GM18499 (cell line): ENCODE measurements around the gene NR3C1.
"Not testable (repeated sequence)": the region's sequence is repeated elsewhere in the genome, so short reads cannot be mapped to it uniquely, and the experiment has no call there.

Experiments used
- ATAC-seq: cut with Tn5 transposase; IDR thresholded peaks from one replicate; pipeline ENCODE4 v1.9.1; 2021; ENCODE audit warnings: moderate number of reproducible peaks; ENCODE audit not compliant: insufficient read depth, unreplicated experiment

The NR3C1 gene

DNA sequence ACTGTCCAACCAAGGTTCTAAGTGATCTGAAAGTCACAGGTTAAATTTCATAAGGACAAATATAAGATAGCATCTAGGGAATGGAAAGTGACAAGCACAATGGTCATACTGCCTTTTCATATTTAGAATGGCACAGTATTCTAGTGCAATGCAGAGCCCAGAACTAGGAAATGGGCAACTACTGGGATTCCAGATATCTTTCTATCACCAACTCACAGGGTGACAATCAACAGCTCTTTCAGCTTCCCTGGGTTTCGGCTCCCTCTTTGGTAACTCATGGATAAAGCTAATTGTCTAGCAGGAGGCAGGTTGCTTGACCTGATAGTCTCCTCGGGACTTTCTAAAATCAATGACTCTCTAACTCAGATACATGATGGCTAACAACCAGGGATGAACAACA, 60.4 kb downstream of the NR3C1 start:
- no peak for ATAC-seq

DNA sequence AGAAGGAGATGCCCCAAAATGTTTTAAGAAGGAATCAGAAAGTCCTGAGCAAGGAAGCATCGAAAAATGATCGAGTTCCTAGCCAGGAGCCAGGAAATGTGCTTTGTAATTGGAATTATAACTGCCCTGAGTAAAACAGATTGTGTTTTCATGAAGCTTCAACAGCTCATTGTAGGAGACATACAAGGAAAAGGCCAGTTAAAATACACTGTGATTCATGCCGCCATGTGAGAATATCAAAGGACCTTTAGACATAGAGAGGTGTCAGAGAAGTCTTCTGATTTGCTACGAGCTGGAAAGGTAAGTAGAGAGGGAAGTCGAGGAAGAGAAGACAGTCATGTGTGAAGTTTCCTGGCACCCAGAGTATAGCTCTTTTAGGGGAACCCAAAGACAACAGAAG, 60.9 kb downstream of the NR3C1 start:
- ATAC-seq, result no peak

DNA sequence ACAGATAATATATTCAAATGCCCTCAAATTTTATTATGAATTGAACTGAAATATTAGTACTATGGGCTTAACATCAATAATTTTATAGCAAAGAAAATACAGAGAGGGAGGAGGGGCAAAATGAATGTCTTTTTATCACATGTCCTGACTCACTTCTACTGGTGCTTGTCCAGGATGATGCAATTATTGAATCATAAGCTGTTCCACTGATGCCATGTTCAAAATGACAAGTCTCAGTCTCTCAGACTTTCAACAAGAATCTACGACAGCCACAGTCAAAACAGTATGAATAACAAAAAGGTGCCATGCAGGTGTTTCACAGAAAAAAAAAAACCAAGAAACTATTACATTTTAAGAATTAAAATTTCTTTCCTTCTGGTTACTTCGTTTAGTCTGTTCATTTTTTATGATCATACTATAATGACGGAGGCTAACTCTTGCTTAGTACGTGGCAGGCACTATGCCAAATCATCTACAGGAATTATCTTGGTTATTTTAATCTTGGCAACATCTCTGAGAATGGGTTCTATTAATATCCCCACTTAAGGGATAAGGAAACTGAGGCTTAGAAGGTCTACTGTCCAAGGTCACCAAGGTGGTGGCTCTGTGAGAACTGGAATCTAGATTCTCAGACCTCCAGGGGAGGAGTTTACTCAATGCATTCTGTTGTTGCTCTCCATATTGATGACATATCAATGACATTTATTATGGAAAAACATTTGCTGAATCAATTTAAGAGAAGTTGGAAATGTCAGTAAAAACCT, 61.5 kb downstream of the NR3C1 start:
- no peak for ATAC-seq

DNA sequence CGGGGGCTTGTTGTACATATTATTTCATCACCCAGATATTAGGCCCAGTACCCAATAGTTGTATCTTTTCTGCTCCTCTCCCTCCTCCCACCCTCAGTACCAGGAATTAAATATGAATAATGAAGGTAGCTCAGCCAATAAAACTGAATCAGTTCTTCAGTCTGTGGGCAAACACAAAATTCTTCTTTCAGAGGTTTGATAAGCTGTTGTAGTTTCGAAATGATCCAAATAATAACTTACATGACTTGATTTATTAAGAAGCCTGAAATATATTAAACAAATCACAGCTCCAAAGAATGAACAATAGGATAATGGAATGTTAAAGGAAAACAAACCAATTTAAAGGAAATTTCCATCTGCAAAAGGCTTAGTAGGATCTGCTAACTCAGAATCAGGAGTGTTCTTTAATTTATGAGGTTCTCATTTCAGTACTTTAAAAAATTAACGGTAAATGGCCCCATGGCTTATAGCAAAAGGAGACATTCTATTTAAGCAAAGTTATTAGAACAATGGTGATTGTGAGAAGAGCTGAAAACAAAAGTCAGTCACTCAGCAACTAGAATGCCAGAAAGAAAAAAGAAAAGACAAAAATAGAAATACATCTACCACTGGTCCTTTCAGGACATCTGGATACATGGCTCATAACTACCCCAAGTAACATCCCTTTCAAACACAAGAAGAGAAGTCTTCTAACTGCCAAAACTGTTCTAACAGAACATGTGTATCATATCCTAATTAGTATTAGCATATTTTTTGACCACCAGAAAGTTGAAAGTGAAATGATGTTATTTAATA, 62.4 kb downstream of the NR3C1 start:
- ATAC-seq, result no peak

DNA sequence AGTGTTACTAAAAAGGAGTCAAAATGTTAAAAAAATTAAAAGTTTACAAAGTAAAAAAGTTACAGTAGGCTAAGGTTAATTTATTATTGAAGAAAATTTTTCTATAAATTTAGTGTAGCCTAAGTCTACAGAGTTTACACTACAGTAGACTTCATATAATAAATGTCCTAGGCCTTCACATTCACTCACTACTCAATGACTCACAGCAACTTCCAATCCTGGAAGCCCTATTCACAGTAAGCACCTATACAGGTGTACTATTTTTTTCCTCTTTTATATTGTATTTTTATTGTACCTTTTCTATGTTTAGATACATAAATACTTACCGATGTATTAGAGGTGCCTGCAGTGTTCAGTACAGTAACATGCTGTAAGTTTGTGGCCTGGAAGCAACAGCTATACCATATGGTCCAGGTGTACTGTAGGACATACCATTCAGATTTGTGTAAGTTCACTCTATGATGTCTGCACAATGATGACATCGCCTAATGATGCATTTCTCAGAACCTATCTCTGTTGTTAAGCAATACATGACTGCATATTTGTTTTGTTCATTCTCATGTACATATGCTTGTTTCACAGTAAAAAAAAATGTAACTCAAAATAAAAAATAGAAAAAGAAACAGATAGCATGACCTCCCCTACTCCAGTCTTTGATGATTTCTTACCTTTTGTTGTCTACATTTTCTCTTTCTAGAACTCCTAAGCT, 64.7 kb downstream of the NR3C1 start:
- no peak for ATAC-seq

DNA sequence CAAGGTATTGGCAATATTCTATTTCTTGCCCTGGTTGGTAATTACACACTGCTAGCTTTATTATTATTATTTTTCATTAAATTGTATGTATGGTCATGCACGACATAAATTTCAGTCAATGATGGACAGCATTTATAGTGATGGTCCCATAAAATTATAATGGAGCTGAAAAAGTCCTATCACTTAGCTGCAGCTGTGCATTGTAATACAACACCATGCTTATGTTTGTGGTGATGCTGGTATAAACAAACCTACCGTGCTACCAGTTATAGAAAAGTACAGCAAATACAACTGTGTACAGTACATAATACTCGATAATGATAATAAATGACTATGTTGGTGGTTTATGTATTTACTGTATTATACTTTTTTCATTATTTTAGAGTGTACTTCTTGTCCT, 65.5 kb downstream of the NR3C1 start:
- ATAC-seq, result no peak

DNA sequence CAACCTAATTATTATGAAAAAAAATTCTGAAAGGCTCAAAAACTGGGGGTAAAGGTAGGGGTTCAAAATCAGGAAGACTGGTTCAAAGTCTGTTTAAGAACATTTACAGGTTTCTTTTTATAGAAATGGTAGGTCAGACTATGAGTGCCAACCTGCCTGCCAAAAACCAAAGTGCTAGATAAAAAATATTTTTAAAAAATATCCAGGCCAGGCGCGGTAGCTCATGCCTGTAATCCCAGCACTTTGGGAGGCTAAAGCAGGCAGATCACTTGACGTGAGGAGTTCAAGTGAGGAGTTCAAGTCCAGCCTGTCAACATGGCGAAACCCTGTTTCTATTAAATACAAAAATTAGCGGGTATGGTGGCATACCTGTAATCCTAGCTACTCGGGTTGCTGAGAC, 67.0 kb downstream of the NR3C1 start:
- no peak for ATAC-seq

DNA sequence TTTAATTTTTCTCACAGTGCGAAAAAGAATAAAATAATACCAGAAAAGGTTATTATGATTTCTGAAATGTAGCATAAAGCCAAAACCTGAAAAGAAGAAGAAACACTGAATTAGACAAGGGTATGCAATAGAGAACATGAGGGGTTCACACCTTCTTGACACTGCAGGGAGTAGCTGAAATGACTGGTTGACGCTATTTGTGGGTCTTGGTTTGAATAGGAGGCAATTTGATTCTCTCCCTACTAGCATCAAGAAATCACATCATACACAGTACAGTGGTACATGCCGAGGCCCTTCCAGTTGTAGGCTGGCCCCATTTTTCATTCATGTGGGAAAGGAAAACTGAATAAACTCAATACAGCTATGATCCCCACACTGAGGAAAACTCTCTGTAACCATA, 68.6 kb downstream of the NR3C1 start:
- ATAC-seq, result no peak

DNA sequence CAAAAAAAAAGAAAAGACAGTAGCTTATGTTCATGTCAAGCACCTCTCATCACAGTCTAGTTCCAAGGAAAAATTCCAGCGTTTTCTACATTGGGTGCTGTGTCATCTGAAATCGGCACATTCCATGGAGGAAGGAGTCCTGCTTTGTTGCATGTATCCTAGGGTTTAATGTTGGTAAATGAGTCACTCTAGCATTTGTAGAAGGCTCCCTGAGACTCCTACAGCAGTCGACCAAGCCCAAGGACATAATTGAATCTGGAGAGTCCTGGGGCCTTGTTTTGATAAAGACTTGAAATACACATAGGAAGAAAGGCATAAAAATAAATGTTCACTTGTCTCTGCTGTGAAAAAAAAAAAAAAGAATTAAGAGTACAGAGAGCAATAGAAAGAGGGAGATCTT, 69.1 kb downstream of the NR3C1 start:
- ATAC-seq, result not testable (repeated sequence)

DNA sequence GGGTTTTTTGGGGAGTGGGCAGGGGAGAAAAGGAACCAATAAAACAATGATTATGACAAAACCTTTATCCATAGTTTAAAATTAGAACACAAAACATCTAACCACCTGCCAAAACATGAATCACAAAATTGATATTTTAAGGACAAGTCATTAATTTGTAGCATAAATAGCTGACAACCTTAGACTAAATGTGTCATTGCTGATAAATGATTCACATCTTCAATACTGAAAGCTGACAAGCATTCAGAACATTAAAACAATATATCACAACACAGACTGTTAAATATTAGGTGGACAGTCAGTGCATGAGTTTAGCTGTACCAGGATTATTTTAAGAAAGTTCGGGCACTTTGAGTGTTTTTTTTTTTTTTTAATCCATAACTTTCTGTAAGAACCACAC, 71.5 kb downstream of the NR3C1 start:
- no peak for ATAC-seq

DNA sequence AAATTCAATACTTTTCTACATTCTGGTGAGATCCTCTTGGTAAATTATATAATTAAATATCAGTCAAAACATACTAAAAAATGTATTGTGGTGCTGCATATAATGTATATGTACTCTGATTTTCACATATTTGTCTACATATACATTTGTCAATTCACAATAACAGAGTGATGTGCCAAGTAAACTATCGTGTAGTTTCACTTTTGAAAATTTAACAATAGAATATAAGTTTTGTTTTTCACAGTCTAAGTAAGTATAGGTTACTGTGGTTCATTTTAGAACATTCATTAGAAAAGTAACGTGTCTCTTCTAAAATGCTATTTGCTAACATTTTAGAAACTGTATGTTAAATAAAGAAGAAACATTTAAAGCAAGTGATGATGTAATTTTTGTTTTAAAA, 73.6 kb downstream of the NR3C1 start:
- ATAC-seq, result no peak

DNA sequence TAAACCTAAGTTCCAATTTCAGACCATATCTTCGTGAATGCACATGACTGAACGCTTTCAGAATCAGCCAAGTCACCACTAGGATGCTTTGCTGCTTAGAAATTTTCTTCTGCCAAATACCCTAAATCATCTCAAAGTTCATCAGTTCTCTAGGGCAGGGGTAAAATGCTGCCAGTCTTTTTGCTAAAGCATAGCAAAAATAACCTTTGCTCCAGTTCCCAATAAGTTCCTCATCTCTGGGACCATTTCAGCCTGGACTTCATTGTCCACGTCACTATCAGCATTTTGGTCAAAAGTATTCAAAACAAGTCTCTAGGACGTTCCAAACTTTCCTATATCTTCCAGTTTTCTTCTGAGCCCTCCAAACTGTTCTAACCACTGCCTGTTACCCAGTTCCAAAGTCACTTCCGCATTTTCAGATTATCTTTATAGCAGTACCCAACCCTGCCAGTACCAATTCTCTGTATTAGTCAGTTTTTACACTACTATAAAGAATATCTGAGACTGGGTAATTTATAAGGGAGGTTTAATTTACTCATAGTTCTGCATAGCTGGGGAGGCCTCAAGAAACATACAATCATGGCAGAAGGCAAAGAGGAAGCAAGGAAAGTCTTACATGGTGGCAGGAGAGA, 74.8 kb downstream of the NR3C1 start:
- ATAC-seq, result no peak

DNA sequence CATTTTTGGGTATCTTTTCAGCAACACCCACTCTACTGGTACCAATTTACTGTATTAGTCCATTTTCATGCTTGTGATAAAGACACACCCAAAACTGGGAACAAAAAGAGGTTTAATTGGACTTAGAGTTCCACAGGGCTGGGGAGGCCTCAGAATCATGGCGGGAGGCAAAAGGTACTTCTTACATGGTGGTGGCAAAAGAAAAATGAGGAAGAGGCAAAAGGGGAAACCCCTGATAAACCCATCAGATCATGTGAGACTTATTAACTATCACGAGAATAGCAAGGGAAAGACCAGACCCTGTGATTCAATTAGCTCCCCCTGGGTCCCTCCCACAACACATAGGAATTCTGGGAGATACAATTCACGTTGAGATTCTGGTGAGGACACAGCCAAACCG, 78.4 kb downstream of the NR3C1 start:
- ATAC-seq, result not testable (repeated sequence)

DNA sequence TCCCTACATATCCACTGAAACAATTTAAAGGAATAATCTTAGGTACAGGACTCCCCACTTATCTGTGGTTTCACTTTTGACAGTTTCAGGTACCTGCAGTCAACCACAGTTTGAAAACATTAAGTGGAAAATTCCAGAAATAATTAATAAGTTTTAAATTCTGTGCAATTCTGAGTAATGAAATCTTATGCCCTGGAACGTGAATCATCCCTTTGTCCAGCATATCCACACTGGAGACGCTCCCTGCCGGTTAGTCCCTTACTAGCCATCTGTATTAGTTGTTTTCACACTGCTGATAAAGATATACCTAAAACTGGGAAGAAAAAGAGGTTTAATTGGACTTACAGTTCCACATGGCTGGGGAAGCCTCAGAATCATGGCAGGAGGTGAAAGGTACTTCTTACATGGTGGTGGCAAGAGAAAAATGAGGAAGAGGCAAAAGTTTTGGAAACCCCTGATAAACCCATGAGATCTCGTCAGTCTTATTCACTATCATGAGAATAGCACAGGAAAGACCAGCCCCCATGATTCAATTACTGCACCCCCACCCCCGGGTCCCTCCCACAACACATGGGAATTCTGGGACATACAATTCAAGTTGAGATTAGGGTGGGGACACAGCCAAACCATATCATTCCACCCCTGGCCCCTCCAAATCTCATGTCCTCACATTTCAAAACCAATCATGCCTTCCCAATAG, 80.4 kb downstream of the NR3C1 start:
- ATAC-seq, result not testable (repeated sequence)

DNA sequence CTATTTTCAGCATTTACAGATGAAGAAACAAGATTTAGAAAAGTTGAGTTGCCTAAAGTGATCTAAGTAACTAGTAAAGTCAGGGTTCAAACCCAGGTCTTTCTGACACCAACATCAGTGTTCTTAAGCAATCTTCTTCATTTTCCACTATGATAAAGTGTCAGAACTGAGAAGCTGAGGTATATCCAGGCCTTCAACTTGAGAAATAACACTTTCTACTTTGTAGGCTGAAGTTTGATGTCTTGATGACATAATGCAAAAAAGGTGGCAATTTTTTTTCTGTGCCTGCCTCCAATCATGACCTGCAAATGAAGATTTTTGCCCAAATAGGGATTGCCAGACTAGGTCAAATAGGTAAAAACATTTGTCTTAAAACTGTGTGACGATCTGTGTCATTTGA, 81.3 kb downstream of the NR3C1 start:
- no peak for ATAC-seq

DNA sequence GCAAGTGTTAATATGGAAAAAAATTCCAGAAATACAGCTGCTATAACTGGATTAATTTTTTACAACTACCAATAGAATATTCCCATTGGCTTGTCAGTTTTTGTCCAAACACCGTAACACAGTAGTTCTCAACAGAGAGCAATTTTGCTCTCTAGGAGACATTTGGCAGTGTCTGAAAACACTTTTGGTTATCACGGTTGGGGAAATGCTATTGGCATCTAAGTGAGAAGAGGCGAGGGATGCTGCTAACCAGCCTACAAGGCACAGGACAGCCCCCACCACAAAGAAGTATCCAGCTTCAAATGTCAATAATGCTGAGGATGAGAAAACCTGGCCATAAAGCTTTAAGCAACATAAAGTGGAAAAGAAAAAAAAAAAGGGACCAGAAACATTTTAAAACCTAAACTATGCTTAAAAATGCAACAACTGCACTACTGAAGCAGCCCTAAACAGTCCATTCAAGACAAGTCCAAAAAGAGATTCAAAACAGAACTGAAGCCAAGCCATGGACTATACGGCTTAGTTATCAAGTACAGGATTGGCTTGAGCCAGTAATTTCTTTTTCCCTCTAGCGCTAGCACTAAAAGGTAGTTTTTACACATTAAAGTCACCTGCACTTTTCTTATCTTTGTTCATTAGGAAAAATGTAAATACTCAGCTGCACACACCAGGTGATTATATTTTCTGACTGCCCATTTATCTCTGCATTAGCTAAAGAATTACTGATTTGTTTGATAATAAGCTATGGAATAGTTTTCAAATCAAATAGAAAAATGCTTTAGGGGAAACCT, 83.9 kb downstream of the NR3C1 start:
- no peak for ATAC-seq

DNA sequence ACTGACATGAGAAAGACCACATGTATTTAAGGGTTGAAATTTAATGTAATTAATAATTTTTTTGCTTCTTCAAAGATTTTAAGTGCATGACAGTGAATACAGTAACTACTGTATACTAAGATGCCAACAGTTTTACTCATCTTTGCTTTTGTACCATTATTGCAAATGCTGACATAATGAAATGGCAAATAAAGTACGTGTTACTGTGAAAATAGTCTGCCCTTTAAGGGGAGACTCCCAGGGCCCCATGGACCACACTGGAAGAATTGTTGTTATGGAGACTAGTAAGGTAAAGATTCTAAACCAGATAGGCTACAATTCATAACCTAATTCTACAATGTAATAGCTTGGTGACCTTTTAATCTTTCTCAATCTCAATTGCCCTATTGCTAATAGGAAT, 84.7 kb downstream of the NR3C1 start:
- no peak for ATAC-seq

DNA sequence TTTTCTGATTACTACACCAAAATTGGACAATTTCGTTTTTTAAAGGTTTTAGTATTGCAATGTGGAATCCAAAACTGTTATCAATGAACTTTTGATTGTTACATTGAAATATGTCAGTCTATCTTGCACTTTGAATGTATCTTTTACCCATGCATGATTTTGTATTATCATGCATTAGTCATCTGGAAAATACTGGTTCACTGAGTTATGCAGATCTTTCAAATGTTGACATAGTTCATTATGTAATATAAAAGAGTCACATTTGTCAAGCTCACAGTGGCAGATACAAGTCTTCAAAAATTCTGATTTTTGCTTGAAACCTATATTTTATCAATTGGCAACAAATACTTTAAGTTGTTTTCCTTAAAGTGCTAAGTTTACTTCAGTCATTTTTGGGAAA, 85.2 kb downstream of the NR3C1 start:
- ATAC-seq, result no peak

DNA sequence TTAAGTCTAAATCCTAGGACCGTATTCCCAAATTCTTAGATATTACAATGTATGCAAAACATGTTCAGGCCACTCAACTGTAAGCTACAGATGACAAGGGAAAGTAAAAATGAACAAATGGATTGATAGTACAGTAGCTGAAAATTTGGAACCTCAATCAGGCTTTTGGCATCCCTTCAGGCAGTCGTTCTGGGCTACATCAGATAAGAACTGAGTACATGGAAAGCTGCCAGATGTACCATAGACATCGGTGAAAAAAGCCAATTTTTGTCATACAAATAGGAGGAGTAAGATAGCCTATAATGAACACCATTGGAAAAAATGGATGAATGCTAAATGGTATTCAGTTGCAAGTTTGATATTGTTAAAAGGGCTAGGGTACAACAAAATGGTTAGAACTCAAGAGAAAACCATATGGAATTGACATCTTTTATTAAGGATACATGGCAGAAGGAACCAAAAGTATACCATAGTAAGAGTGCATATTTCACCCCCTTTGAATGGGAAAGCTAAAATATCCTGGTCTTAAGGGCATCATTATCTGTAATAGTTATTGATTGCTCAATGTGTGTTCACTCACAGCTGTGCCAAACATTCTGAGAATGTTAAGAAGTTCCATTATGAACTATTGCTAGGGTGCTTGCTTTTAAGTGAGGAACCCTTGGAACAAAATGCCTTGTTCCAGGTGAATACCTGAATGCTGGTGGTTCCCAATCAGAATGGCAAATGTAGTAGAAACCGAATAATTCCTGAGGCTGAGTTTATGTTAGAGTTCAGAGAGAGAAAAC, 86.4 kb downstream of the NR3C1 start:
- ATAC-seq, result no peak
